B cell (primary cell): ENCODE measurements around the gene CEP41. TPM values are rescaled to one million over a fixed set of nuclear protein-coding genes. Genes with fewer than 3 reads are reported as not detected.

Source experiments
- ATAC-seq: fragments of 200-7000 bp; cut with Tn5 transposase; one replicate; pipeline ENCODE4 v1.10.0; 2021; ENCODE audit warnings: low read depth, mild to moderate bottlenecking, moderate number of reproducible peaks, moderate library complexity
- CTCF ChIA-PET: fragments of 350-600 bp; sonication (Branson Sonifier 250); formaldehyde crosslinking; loops from one replicate; lab custom pipeline; 2021; ENCODE audit warnings: antibody characterized with exemption, inconsistent platforms; lab: Charles Lee
- POLR2A ChIA-PET: fragments of 350-600 bp; sonication (Branson Sonifier 250); formaldehyde crosslinking; loops from one replicate; lab custom pipeline; 2021; ENCODE audit warnings: antibody characterized with exemption; lab: Charles Lee
- DNase-seq: peaks from one replicate; pipeline ENCODE4 v3.0.0; 2013
- H2AFZ ChIP-seq: 2 replicates; pipeline ENCODE4 v1.6.1; 2012; ENCODE audit warnings: mild to moderate bottlenecking, low read depth, low read length; ENCODE audit not compliant: insufficient read depth, poor library complexity, severe bottlenecking
- H3K27ac ChIP-seq, 2 donors: 1 replicate in 1 of 2; 2 replicates in 1 of 2; pipeline ENCODE4 v1.5.1; 2012 to 2013; ENCODE audit warnings: low read length in 2 of 2, mild to moderate bottlenecking in 2 of 2, moderate library complexity in 1 of 2
- H3K27me3 ChIP-seq, 4 experiments: fragments of 200-600 bp in 1 of 4; sonication (generic) in 1 of 4; replicated peaks in 1 of 4; 1 replicate in 2 of 4; 2 replicates in 2 of 4; pipeline versions ENCODE4 v1.6.1 to v1.7.0; 2013 to 2016; ENCODE audit warnings: low read length in 3 of 4, mild to moderate bottlenecking in 2 of 4, mixed read lengths in 1 of 4, moderate library complexity in 1 of 4; ENCODE audit not compliant: insufficient read depth in 4 of 4, control insufficient read depth in 3 of 4; ENCODE audit errors: control extremely low read depth in 1 of 4
- H3K36me3 ChIP-seq, 2 experiments: replicated peaks in 1 of 2; 1 replicate in 1 of 2; 2 replicates in 1 of 2; pipeline versions ENCODE4 v1.6.1 to v1.7.1; 2013; ENCODE audit warnings: low read length in 1 of 2; ENCODE audit not compliant: insufficient read depth in 2 of 2, control insufficient read depth in 1 of 2; ENCODE audit errors: control extremely low read depth in 1 of 2, extremely low read depth in 1 of 2
- H3K4me1 ChIP-seq, 2 donors: fragments of 200-600 bp in 1 of 2; sonication (generic) in 1 of 2; 1 replicate in 1 of 2; 2 replicates in 1 of 2; pipeline versions ENCODE4 v1.5.1 to v1.6.1; 2013 to 2017; ENCODE audit warnings: low read length in 2 of 2; ENCODE audit not compliant: control insufficient read depth in 2 of 2, insufficient read depth in 2 of 2
- H3K4me2 ChIP-seq: replicated peaks from 2 replicates; pipeline ENCODE3; 2012; ENCODE audit warnings: mild to moderate bottlenecking, low read depth, low read length; ENCODE audit not compliant: poor library complexity, severe bottlenecking
- H3K4me3 ChIP-seq, 5 experiments: fragments of 200-600 bp in 1 of 5; sonication (generic) in 1 of 5; 1 replicate in 3 of 5; 2 replicates in 2 of 5; pipeline versions ENCODE4 v1.5.1 to v1.7.0; 2011 to 2016; ENCODE audit warnings: low read length in 4 of 5, mild to moderate bottlenecking in 4 of 5, low read depth in 2 of 5, control low read depth in 1 of 5, moderate library complexity in 1 of 5; ENCODE audit not compliant: insufficient read depth in 1 of 5; ENCODE audit errors: control extremely low read depth in 1 of 5, extremely low read depth in 1 of 5
- H3K79me2 ChIP-seq: fragments of 200-600 bp; sonication (generic); one replicate; pipeline ENCODE4 v1.6.0; 2016; ENCODE audit warnings: low read length; ENCODE audit not compliant: control insufficient read depth, insufficient read depth
- H3K9ac ChIP-seq: fragments of 200-600 bp; sonication (generic); 2 replicates; pipeline ENCODE4 v1.6.1; 2017; ENCODE audit warnings: mild to moderate bottlenecking, low read length, moderate library complexity
- H3K9me3 ChIP-seq, 3 donors: one replicate each; pipeline versions ENCODE4 v1.6.1 to v1.7.1; 2013; ENCODE audit warnings: low read length in 2 of 3; ENCODE audit not compliant: control insufficient read depth in 2 of 3, insufficient read depth in 1 of 3; ENCODE audit errors: control extremely low read depth in 1 of 3
- H4K20me1 ChIP-seq: 2 replicates; pipeline ENCODE4 v1.6.0; 2012; ENCODE audit warnings: mild to moderate bottlenecking, low read length; ENCODE audit not compliant: insufficient read depth, control insufficient read depth, poor library complexity, severe bottlenecking
- H3K27ac Mint-ChIP-seq: one replicate; pipeline ENCODE4 v1.8.0; 2021; ENCODE audit warnings: mixed read lengths
- H3K27me3 Mint-ChIP-seq: one replicate; pipeline ENCODE4 v1.8.0; 2021; ENCODE audit warnings: mixed read lengths
- H3K4me1 Mint-ChIP-seq: one replicate; pipeline ENCODE4 v1.8.0; 2021; ENCODE audit warnings: mixed read lengths
- H3K4me3 Mint-ChIP-seq: one replicate; pipeline ENCODE4 v1.8.0; 2021; ENCODE audit warnings: mixed read lengths
- H3K9me3 Mint-ChIP-seq: one replicate; pipeline ENCODE4 v1.8.0; 2022; ENCODE audit warnings: mixed read lengths; ENCODE audit not compliant: insufficient read depth
- EZH2 ChIP-seq: IDR thresholded peaks from 2 replicates; pipeline ENCODE4 v1.6.1; 2012; ENCODE audit warnings: borderline replicate concordance, low read depth, mild to moderate bottlenecking, moderate library complexity, low read length; ENCODE audit not compliant: insufficient read depth, poor library complexity, severe bottlenecking
- WGBS: methylation state at CpG from one replicate; pipeline ENCODE4 v1.1.5; 2013; ENCODE audit warnings: missing lambda C conversion rate; ENCODE audit not compliant: insufficient coverage; 5-methylcytosine and 5-hydroxymethylcytosine counted together
- intact Hi-C: fragments of 100-400 bp; cut with micrococcal nuclease; formaldehyde crosslinking; loops from one replicate; pipeline ENCODE4 v1.10.0; 2022
- polyA plus RNA-seq: library from polyadenylated mRNA; depleted of rRNA; stranded (reverse); fragments of >200 nt; gene quantifications from 2 replicates; pipeline ENCODE4 v1.2.3, GENCODE V29; 2012
- total RNA-seq, 2 donors: library from RNA; stranded (reverse); fragments of 120-200 nt in 1 of 2; gene quantifications; 1 replicate in 1 of 2; 2 replicates in 1 of 2; pipeline versions ENCODE4 v1.2.3 to v1.2.4, GENCODE V29; 2013 to 2022
- TF ChIP-seq, protein P1 (sequence below): fragments of 200-600 bp; IDR thresholded peaks from one replicate; pipeline ENCODE4 v1.8.0; 2022; ENCODE audit warnings: antibody characterized with exemption, mild to moderate bottlenecking

Gene CEP41
- total and polyA plus RNA-seq, 2 donors (not counting 1 experiment from before 2014, with no cell fraction given) = 3.4 to 5.9 TPM

GRCh38 chr7:130352194-130353074 is 88.4 kb downstream of the CEP41 start:
- peaks cover 18% of the 10 kb centered on the region for H3K27me3 Mint-ChIP-seq
- Histone ChIP-seq H3K4me1 (no peaks in the 10 kb centered on the region), H3K9me3 (no peaks in the 10 kb centered on the region), H3K27ac (no peak overlapping the region), H3K4me3 (no peak overlapping the region), H4K20me1 (no peaks in the 10 kb centered on the region), H3K27me3 (no peaks in the 10 kb centered on the region), H2AFZ (no peak overlapping the region), H3K79me2 (no peaks in the 10 kb centered on the region), H3K36me3 (no peaks in the 10 kb centered on the region), H3K9ac (no peak overlapping the region), H3K4me2 (no peak overlapping the region)
- H3K27ac Mint-ChIP-seq = no peak overlapping the region
- DNase-seq = no peak
- no peak overlapping the region for H3K4me3 Mint-ChIP-seq
- H3K9me3 Mint-ChIP-seq = no peaks in the 10 kb centered on the region
- 98% methylated on average over 11 of the region's 20 CpGs for WGBS
- intact Hi-C loops = no loop called here
- CTCF ChIA-PET = no interaction called here
- TF ChIP-seq, protein P1, sequence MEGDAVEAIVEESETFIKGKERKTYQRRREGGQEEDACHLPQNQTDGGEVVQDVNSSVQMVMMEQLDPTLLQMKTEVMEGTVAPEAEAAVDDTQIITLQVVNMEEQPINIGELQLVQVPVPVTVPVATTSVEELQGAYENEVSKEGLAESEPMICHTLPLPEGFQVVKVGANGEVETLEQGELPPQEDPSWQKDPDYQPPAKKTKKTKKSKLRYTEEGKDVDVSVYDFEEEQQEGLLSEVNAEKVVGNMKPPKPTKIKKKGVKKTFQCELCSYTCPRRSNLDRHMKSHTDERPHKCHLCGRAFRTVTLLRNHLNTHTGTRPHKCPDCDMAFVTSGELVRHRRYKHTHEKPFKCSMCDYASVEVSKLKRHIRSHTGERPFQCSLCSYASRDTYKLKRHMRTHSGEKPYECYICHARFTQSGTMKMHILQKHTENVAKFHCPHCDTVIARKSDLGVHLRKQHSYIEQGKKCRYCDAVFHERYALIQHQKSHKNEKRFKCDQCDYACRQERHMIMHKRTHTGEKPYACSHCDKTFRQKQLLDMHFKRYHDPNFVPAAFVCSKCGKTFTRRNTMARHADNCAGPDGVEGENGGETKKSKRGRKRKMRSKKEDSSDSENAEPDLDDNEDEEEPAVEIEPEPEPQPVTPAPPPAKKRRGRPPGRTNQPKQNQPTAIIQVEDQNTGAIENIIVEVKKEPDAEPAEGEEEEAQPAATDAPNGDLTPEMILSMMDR = no peak
- TF ChIP-seq EZH2 = no peak
- no peak for ATAC-seq
- POLR2A ChIA-PET = no interaction called here
- H3K4me1 Mint-ChIP-seq = no peaks in the 10 kb centered on the region

DNA sequence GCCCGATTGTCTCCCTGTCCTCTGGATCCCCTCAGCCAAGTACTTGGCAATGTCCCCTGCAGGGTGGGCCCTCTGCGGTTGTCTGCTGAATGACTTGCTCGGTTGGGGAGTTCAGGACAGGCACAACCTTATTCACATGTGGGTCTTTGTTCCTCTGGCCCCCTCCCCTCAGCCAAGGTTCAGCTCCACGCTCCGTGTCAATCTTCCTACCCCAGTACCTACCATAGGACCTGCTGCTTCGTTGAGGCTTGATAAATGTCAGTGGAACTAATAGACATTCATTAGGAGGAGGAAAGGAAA is 89.1 kb downstream of the CEP41 start:
- DNase-seq (no peak), ATAC-seq (no peak)
- intact Hi-C loops = no loop called here
- ChIA-PET CTCF (no interaction called here), POLR2A (no interaction called here)
- Histone ChIP-seq H3K36me3 (no peaks in the 10 kb centered on the region), H3K27me3 (no peaks in the 10 kb centered on the region), H3K4me2 (no peak overlapping the region), H3K79me2 (no peaks in the 10 kb centered on the region), H3K9ac (no peak overlapping the region), H2AFZ (no peak overlapping the region), H4K20me1 (no peaks in the 10 kb centered on the region), H3K4me3 (no peak overlapping the region), H3K9me3 (no peaks in the 10 kb centered on the region), H3K4me1 (no peaks in the 10 kb centered on the region), H3K27ac (no peak overlapping the region)
- TF ChIP-seq, protein P1 = no peak
- TF ChIP-seq EZH2 = no peak
- WGBS = 81% methylated on average over 4 of the region's 6 CpGs
- no peaks in the 10 kb centered on the region for H3K9me3 Mint-ChIP-seq
- H3K4me3 Mint-ChIP-seq = no peak overlapping the region
- H3K27ac Mint-ChIP-seq = no peak overlapping the region
- H3K27me3 Mint-ChIP-seq = peaks cover 18% of the 10 kb centered on the region
- H3K4me1 Mint-ChIP-seq = no peaks in the 10 kb centered on the region
